HG02588 (cell line): ENCODE measurements around the gene CCDC183.
"Not testable (repeated sequence)": the region's sequence is repeated elsewhere in the genome, so short reads cannot be mapped to it uniquely, and the experiment has no call there.

ENCODE experiments used
- ATAC-seq: cut with Tn5 transposase; IDR thresholded peaks from one replicate; pipeline ENCODE4 v1.9.1; 2021; ENCODE audit warnings: mild to moderate bottlenecking, moderate library complexity; ENCODE audit not compliant: unreplicated experiment

CCDC183 gene

GRCh38 chr9:136760424-136760823, 35.7 kb upstream of the CCDC183 start:
- no peak for ATAC-seq

DNA sequence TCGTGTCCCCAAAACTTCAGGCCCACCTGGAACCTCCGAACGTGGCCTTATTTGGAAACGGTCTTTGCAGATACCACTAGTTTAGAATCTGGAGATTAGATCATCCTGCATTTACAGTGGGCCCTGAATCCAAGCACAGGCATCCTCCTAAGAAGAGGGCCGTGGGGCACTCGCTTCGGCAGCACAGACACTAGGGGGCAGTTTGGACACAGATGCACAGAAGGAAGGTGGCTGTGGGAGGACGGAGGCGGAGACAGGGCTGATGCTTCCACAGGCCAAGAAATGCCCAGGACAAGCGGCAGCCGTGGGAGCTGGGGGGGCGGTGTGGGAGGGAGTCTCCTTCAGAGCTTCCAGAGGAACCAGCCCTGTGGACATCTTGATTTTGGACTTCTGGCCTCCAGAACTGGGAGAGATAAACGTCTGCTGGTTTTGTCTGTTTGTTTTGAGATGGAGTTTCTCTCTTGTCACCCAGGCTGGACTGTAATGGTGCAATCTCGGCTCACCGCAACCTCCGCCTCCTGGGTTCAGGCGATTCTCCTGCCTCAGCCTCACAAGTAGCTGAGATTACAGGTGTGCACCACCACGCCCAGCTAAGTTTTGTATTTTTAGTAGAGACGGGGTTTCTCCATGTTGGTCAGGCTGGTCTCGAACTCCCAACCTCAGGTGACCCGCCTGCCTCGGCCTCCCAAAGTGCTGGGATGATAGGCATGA, 35.1 kb upstream of the CCDC183 start:
- ATAC-seq, result not testable (repeated sequence)

DNA sequence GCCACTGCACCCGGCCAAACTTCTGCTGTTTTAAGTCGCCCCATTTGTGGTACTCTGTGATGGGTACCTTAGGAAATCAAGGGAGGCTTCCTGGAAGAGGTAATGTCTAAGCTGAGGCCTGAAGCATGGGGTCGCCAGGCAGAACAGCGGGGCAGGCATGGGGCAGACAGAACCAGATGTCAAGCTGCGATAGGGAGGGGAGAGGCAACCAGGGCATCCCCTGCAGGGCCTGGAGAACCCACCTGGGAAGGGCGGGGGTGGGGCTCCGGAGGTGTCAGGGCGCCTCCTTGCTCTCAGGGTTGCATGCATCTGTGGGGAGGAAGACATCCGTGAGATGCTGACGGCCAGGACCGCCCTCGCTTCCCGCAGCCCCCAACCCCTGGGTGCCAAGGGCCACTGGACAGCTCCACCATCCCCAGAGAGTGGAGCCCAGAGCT, 34.6 kb upstream of the CCDC183 start:
- no peak for ATAC-seq

- ATAC-seq, result no peak
Observed at GRCh38 chr9:136762221-136762691, 33.9 kb upstream of the CCDC183 start.

- no peak for ATAC-seq
Observed at GRCh38 chr9:136762915-136763648, 33.1 kb upstream of the CCDC183 start.

GRCh38 chr9:136763649-136764035, 32.5 kb upstream of the CCDC183 start:
- ATAC-seq, result no peak

DNA sequence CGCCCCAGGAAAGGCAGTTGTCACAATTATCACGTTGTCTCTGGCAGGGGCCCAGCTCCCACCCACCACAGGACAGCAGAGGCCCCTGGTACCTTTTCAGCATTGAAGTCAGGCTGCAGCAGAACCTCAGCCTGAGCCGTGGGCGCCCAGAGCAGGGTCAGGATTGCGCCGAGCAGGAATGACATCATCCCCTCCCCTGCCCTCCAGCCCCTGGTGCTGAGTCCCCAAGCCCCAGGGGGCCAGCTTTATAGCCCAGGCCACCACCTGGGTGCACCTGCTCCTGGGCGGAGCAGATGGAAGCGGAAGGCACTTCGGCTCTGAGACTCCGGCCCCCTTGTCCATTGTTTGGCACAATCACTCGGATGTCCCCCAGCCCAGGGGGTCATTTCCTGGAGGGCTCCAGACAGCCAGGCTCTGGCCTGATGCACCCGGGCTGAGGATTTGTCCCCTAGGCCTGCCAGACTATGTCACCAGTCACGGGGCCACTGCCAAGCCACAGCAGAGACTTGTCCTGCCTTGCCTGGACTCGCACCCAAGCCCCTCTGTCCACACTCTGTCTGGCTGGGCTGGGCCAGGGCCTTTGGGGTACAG, 31.7 kb upstream of the CCDC183 start, which contains the start of gene LCN15:
TSS of gene LCN15 (minus strand) at position 218 of the 591 bp plus-strand sequence. CDS start at position 188, 30 bp downstream.
- no peak for ATAC-seq

DNA sequence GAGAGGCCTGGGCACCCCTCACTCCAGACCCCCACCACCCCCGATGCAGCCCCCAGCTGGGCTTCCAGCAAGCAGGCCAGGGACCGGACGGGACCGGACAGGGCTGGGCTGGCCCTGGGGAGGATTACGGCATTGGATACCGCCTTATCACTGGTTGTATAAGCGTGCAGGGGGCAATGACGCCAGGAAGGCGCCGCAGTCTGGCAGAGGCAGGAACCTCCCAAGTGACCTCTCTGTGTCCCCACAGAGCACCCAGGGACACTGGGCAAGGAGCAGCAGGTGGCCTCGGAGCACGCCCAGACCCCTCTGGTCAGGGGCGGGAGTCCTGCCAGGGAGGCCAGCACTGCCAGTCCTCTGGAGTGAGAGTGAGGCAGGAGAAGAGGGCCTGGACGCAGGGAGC, 31.1 kb upstream of the CCDC183 start:
- ATAC-seq, result no peak

DNA sequence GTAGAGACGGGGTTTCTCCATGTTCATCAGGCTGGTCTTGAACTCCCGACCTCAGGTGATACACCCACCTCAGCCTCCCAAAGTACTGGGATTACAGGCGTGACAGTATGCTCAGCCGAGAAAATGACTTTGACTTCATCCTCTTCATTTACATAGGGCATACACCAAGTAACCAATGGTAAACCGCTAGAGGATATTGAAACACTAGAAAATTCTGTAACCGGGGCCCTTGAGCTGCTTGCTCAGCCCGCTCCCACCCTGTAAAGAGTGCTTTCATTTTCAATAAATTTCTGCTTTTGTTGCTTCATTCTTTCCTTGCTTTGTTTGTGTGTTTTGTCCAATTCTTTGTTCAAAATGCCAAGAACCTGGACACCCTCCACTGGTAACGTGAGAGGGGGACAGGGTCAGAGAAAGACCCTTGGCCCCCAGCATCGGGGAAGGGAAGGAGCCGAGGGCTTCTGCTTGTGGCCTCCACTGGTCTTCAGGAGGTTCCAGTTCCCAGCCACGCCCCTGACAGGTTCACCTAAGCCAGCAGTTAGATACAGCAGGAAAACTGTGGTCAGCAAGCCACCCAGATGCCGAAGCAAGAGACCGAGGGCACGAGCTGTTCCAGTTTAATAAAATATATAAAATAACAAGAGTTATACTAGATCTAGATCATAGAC, 30.3 kb upstream of the CCDC183 start:
- not testable (repeated sequence) for ATAC-seq

- ATAC-seq, result not testable (repeated sequence)
Observed at GRCh38 chr9:136766410-136767120, 29.6 kb upstream of the CCDC183 start.

DNA sequence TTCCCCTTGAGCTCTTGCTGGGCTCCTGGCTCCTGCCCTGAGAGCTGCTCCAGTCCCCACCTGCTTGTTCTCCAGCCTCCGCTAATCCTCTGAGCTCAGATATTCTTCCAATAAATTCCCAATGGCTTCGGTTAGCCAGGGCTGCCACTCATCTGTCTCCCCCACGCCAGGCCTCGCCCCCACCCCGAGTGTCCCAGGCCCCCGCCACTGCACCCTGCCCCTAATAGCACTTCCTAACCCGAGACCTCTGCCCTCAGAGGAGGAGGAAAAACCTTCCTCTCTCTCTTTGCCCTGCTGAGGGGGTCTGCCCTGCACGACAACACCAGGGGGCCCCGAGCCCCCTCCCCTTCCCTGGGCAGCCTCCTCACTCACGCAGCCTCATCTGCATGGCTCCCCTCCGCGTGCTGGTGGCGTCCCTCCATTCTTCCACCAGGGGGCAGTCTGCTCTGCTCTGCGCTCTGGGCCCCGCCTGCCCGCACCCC, 26.4 kb upstream of the CCDC183 start:
- no peak for ATAC-seq

DNA sequence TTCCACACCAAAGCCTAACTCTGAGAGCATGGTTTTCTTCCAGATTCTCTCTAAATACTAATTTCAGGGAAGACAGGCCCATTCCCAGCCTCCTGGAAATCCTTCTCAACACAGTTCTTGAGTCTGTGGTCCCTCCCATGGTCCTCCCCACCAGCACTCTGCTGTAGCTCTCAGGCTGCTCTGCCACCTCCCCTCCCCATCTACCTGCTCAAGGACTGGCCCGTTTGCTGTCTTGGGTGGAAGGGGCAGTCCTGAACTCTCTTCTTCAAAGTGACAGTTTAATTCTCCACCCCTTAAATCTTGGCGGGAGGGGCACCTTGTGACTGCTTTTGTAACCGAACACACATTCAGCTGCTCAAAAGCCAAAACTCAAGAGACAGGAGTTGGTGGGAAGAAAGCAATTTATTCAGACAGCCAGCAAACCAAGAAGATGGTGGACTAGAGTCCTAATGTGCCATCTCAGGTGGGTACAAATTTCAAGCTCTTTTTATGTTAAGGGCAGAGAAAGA, 24.2 kb upstream of the CCDC183 start:
- ATAC-seq, result no peak

DNA sequence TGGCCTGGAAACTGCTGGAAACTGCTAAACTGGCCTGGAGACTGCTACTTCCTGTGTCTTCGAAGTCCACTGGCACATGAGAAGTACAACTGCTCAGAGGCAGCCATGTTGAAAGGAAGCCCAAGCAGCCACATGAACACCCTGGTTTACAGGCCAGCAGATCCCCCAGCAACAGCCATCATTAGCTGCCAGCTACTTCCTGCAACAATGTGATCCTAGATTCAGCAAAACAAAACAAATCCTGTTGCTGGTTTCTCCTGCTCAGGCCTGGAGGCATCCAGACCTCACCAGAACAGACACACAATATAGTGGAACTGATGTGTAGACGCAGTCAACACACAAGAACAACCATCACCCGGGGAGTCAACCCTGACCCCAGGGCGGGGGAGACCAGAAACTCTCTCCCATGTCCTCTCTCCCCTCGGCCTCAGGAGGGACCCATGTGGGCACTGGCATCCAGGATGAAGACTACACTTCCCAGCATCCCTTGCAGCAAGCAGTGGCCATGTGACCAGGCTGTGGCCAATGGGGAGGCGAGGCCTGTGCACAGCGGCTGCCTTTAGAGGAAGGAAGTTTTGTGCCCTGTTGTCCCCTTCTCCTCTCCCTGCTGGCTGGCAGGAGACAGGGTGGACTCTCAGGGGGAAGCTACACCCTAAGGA, 22.6 kb upstream of the CCDC183 start:
- no peak for ATAC-seq

GRCh38 chr9:136774416-136775045, 21.6 kb upstream of the CCDC183 start:
- no peak for ATAC-seq

DNA sequence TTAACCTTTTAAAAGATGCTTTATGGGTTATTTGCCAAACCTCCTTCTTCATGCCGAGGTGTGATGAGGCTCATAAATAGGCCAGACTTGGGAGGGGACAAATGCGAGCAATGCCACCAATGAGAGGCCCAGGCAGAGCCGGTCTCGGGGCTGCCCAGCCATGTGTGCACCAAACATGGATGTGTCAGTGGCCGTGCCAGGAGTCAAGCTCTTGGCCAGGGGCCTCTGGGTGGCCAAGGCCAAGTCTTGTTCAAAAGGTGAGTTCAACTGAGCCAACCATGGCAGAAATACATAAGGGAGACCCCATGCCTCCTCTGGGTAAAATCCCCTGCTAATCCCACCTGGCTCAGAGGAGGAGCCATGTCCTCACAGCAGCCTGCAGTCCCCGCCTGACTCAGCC, 20.9 kb upstream of the CCDC183 start:
- no peak for ATAC-seq

- ATAC-seq, result no peak
Observed at GRCh38 chr9:136776947-136777346, 19.2 kb upstream of the CCDC183 start.

DNA sequence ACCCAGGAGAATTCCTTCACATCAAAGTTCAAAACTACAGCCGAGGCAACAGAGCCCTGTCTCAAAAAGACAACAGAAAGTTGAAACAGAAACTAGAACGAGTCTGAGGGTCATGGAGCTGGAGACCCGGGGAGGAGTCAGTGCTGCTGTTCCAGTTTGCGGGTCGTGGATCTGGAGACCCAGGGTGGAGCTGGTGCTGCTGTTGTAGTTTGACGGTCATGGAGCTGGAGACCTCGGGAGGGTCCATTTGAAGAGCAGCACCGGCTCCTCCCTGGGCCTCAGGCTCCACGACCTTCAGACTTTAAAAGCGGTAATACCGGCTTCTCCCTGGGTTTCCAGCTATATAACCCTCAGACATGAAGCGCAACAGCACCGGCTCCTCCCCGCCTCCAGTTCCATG, 18.8 kb upstream of the CCDC183 start:
- ATAC-seq, result no peak

DNA sequence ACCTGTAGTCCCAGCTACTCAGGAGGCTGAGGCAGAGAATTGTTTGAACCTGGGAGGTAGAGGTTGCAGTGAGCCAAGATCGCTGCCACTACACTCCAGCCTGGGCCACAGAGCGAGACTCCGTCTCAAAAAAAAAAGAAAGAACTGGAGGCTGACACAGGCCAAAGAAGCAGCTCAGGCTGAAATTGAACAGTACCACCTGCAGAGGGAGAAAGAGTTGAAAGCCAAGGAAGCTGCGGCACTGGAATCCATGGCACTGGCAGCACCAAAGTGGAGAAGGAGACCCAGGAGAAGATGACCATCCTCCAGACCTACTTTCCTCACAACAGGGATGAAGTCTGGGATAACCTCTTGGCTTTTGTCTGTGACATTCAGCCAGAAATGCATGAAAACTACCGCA, 16.3 kb upstream of the CCDC183 start:
- ATAC-seq, result no peak

GRCh38 chr9:136782452-136782851, 13.7 kb upstream of the CCDC183 start:
- ATAC-seq, result no peak
